ENCODE results near the gene PEF1.

Gene PEF1

GRCh38 chr1:31670593-31670964 lies 25.9 kb upstream of the PEF1 start:
- no peak for DNase-seq

- DNase-seq: peak; percentile 46
Measured at GRCh38 chr1:31669786-31670592, 25.3 kb upstream of the PEF1 start.

GRCh38 chr1:31669433-31669785 lies 24.7 kb upstream of the PEF1 start:
- no peak for DNase-seq

GRCh38 chr1:31668303-31668883 lies 23.7 kb upstream of the PEF1 start:
- no peak for DNase-seq

- no peak for DNase-seq
Measured at GRCh38 chr1:31667065-31667785, 22.5 kb upstream of the PEF1 start.

- DNase-seq: peak; percentile 32
Measured at GRCh38 chr1:31666263-31666963, 21.7 kb upstream of the PEF1 start.

GRCh38 chr1:31665234-31665878 lies 20.7 kb upstream of the PEF1 start:
- DNase-seq: no peak

- DNase-seq: no peak
Measured at GRCh38 chr1:31664528-31664927, 19.9 kb upstream of the PEF1 start.

GRCh38 chr1:31663622-31664452 lies 19.2 kb upstream of the PEF1 start:
- peak; percentile 59 for DNase-seq

GRCh38 chr1:31662463-31662862 lies 17.8 kb upstream of the PEF1 start:
- no peak for DNase-seq

GRCh38 chr1:31661856-31662255 lies 17.2 kb upstream of the PEF1 start:
- DNase-seq: no peak

GRCh38 chr1:31660871-31661455 lies 16.3 kb upstream of the PEF1 start:
- no peak for DNase-seq

GRCh38 chr1:31659889-31660288 lies 15.2 kb upstream of the PEF1 start:
- no peak for DNase-seq

GRCh38 chr1:31658721-31659120 lies 14.0 kb upstream of the PEF1 start:
- DNase-seq: peak; percentile 19

GRCh38 chr1:31657972-31658510 lies 13.4 kb upstream of the PEF1 start:
- no peak for DNase-seq

- no peak for DNase-seq
Measured at GRCh38 chr1:31657020-31657804, 12.5 kb upstream of the PEF1 start.

GRCh38 chr1:31655756-31656155 lies 11.1 kb upstream of the PEF1 start:
- DNase-seq: no peak

GRCh38 chr1:31655104-31655503 lies 10.4 kb upstream of the PEF1 start:
- no peak for DNase-seq

GRCh38 chr1:31654474-31654776 lies 9.7 kb upstream of the PEF1 start:
- no peak for DNase-seq

GRCh38 chr1:31653717-31654473 lies 9.2 kb upstream of the PEF1 start:
- no peak for DNase-seq
